Fibroblast of mammary gland (primary cell): ENCODE measurements around the gene CDK4.

Source experiments
- DNase-seq: peaks from one replicate; pipeline ENCODE4 v3.0.0-alpha.2; 2010; ENCODE audit warnings: low read depth
- H3K4me3 ChIP-seq: 2 replicates; pipeline ENCODE4 v1.5.1; 2011; ENCODE audit warnings: low read depth, mild to moderate bottlenecking, low read length, moderate library complexity; ENCODE audit not compliant: control insufficient read depth
- TF ChIP-seq, protein P1 (sequence below): conservative IDR thresholded peaks from 2 replicates; pipeline ENCODE4 v1.5.1; 2011; ENCODE audit warnings: low read depth, low read length, inconsistent platforms; ENCODE audit not compliant: control insufficient read depth, insufficient read depth

Gene CDK4

DNA sequence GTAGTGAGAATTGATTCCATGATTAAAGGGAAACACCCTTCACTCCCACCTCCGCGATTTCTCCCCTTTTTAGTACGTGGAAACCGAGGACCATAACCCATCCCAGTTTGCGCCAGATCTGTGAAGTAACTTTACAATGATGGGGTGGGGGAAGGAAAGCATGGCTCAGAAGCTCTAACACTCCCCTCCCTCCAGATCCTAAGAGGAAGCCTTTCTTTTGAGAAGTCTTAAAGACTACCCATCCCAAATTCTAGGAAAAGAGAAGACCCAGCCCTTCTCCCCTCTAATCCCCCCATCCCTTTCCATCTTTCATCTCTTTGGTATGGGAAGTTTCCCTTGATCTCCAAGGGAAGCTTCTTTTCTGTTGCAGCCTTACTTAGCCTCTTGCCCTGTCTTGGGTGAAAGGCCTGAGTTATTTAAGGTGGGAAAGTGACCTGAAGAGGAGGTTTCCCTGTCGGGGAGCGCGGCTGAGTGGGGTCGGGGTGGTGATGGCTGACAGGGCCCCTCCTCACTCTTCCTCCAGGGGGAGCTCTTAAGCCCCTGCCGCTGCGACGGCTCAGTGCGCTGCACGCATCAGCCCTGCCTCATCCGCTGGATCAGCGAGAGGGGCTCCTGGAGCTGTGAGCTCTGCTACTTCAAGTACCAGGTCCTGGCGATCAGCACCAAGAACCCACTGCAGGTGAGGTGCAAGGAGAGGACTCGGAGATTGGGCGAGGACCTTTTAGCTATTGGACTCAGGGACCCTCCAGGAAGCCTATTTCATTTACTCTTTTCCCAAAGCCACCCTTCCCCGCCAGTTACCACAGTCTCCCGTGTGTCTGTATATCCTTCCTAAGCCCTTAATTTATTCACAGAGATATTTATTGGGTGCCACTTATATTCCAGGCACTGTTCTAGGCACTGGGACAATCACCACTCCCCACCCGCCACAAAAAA, 4.6 kb upstream of the CDK4 start:
- H3K4me3 ChIP-seq: no peak overlapping the region
- DNase-seq: no peak
- TF ChIP-seq, protein P1, sequence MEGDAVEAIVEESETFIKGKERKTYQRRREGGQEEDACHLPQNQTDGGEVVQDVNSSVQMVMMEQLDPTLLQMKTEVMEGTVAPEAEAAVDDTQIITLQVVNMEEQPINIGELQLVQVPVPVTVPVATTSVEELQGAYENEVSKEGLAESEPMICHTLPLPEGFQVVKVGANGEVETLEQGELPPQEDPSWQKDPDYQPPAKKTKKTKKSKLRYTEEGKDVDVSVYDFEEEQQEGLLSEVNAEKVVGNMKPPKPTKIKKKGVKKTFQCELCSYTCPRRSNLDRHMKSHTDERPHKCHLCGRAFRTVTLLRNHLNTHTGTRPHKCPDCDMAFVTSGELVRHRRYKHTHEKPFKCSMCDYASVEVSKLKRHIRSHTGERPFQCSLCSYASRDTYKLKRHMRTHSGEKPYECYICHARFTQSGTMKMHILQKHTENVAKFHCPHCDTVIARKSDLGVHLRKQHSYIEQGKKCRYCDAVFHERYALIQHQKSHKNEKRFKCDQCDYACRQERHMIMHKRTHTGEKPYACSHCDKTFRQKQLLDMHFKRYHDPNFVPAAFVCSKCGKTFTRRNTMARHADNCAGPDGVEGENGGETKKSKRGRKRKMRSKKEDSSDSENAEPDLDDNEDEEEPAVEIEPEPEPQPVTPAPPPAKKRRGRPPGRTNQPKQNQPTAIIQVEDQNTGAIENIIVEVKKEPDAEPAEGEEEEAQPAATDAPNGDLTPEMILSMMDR: peak; percentile 24

DNA sequence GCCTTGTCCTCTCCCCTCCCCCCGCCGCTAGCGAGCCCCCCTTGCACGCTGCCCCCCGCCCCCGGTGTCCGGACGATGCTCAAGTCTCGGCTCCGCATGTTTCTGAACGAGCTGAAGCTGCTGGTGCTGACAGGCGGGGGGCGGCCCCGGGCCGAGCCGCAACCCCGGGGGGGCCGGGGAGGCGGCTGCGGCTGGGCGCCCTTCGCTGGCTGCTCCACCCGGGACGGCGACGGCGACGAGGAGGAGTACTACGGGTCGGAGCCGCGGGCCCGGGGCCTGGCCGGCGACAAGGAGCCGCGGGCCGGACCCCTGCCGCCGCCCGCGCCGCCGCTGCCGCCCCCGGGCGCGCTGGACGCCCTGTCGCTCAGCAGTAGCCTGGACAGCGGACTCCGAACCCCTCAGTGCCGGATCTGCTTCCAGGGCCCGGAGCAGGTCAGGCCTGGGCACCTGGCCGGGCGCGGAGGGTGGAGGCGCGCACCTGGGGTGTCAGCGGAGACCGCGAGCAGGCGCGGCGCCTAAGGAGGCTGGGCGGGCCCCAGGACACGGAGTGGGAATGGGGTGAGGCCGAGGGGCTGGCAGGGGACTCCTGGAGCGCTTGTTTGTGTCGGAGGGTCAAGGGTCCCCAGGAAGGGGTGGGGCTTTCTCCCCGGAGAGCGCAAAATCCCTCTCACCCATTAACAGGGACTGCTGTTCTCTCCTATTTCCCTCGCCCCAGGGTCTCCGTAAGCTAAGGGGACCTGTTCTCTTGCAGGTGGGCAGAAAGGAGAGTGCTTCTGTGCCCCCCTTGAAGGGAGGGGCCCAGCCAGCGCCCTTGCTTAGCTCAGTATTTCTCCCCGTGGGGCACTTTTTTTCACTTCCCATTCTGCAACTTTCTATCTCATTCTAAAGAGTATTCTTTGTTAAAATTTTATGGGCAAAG, 3.6 kb upstream of the CDK4 start:
- DNase-seq: no peak
- H3K4me3 ChIP-seq: peak overlapping the region; percentile 26
- TF ChIP-seq, protein P1: no peak

DNA sequence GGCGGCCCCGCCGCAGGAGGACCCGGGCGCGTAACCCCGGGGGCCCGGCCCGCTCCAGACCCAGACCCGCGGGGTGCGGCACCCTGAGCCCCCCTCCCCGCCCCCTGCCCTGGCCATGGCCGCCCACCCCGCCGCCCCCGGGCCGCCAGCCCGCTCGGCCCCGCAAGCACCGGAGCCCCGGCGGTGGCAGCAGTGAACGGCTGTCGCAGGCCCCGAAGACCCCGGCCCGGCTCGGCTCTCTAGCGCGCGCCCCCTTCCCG, 3.0 kb upstream of the CDK4 start:
- TF ChIP-seq, protein P1: no peak
- no peak for DNase-seq
- peak overlapping the region; percentile 23 for H3K4me3 ChIP-seq

DNA sequence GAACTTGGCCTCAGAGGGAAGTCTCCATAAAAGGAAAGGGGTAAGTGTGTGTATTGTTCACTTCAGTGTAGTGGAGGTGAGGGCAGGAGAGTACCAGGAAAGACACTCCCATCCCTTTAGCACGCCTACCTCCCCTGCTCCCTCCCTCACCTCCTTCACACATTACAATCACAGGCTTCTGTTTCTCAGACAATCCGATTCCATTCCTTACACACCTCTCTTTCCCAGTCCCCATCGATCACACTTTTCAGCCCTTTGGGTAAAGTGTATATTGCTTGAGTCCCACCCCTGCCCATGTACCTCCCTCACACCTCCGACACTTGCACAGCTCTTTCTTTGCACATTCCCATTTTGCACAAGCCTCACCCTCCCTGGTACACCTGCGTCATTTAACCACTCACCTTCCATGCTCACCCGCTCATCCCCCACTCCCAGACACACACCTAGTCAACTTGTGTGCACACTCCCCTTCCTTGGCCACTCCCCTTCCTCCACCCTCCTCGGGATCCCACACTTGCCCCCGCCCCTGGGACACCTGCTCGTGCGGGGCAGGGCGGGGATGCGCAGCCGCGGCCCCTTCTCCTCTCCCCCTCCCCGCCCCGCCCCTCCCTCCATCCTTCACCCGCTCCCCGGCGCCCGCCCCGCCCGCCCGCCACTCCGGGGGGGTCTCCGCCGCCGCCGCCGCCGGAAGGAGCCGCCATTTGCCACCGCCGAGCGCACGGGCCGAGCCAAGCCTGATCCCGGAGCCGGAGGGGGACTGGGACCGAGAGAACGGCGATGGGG, 2.5 kb upstream of the CDK4 start, which contains the start of gene MARCHF9:
MARCHF9 (plus strand) TSS at position 693 of the 783 bp plus-strand sequence. CDS start 426 bp downstream, outside the sequence.
- TF ChIP-seq, protein P1: no peak
- H3K4me3 ChIP-seq: peak within 1 kb of the TSS; percentile 39
- DNase-seq: no peak

DNA sequence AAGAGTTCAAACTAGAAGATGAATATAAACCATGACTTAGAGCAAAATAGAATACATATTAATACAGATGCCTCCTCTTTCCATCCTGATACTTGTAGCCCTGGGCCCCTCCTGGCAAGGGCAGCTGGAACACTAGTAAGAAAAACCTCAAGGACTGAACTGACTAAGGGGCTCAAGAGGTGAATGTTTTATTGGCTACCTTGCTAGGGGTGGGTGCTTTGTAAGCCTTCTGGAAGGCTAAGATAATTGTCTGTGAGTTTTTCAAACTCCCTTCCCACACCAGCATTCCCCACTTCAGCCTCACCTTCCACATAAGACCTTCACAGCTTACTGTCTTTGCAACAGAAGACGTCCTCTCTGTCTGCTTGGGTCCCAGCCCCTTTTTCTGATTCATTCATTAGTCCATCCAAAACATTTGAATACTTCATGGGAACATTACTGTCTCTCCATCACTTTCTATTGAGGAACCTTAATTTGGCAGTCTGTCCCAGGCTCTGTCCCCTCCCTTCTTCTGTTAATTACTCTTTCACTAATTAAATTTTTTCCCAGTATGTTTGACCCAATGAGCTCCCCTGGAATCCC, 1.7 kb upstream of the CDK4 start:
- TF ChIP-seq, protein P1: no peak
- no peak for DNase-seq
- H3K4me3 ChIP-seq: no peak overlapping the region

DNA sequence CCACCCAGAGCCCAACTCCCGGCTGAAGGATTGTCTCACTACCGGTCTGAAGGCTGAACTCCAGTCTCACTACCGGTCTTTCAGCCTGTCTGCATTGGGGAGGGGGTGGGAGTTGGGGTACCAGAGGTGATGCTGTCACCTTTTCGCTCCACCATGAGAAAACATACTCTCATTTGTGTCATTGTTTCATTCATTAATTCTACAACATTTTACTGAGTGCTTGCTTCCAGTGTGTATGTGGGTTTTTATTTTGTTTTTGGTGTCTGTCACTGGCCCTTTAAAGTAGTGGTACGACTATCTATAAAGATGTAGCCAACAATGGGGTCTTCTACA, 524 bp upstream of the CDK4 start:
- no peak for DNase-seq
- TF ChIP-seq, protein P1: no peak
- peak overlapping the region; percentile 44 for H3K4me3 ChIP-seq
